Stimulated activated CD8-positive, alpha-beta memory T cell treated with anti-CD3 and anti-CD28 coated beads, Interleukin-15, amount 100 ng/mL, for 24 hours (primary cell): Measurements from ENCODE around the gene GPR75.
"Not testable (repeated sequence)": the region's sequence is repeated elsewhere in the genome, so short reads cannot be mapped to it uniquely, and the experiment has no call there.

Experiments used
- DNase-seq: peaks from one replicate; pipeline ENCODE4 v3.0.0-alpha.2; 2020; ENCODE audit warnings: low read depth

The GPR75 gene

GRCh38 chr2:53852532-53852931 lies 7.2 kb downstream of the GPR75 start:
- no peak for DNase-seq

GRCh38 chr2:53851052-53851757 lies 8.6 kb downstream of the GPR75 start:
- not testable (repeated sequence) for DNase-seq

GRCh38 chr2:53848062-53848461 lies 11.7 kb downstream of the GPR75 start:
- DNase-seq = no peak

- DNase-seq = no peak
These were observed 16.2 kb downstream of the GPR75 start for GRCh38 chr2:53843595-53843994.

- DNase-seq = no peak
These were observed 16.9 kb downstream of the GPR75 start for GRCh38 chr2:53842891-53843290.

GRCh38 chr2:53841651-53842050 lies 18.1 kb downstream of the GPR75 start:
- DNase-seq = not testable (repeated sequence)

- DNase-seq = no peak
These were observed 19.2 kb downstream of the GPR75 start for GRCh38 chr2:53840580-53840979.

- DNase-seq = not testable (repeated sequence)
These were observed 29.8 kb downstream of the GPR75 start for GRCh38 chr2:53829980-53830290.

GRCh38 chr2:53829273-53829979 lies 30.3 kb downstream of the GPR75 start:
- no peak for DNase-seq

GRCh38 chr2:53828331-53828730 lies 31.4 kb downstream of the GPR75 start:
- DNase-seq = no peak

GRCh38 chr2:53827398-53828175 lies 32.2 kb downstream of the GPR75 start:
- DNase-seq = no peak

GRCh38 chr2:53826587-53827397 lies 33.0 kb downstream of the GPR75 start:
- no peak for DNase-seq

GRCh38 chr2:53826030-53826410 lies 33.7 kb downstream of the GPR75 start:
- no peak for DNase-seq

- DNase-seq = not testable (repeated sequence)
These were observed 36.1 kb downstream of the GPR75 start for GRCh38 chr2:53823639-53824038.

- DNase-seq = no peak
These were observed 38.0 kb downstream of the GPR75 start for GRCh38 chr2:53821810-53822209.

- DNase-seq = no peak
These were observed 39.1 kb downstream of the GPR75 start for GRCh38 chr2:53820711-53821110.

GRCh38 chr2:53820048-53820447 lies 39.7 kb downstream of the GPR75 start:
- no peak for DNase-seq

- no peak for DNase-seq
These were observed 40.1 kb downstream of the GPR75 start for GRCh38 chr2:53819634-53820033.

GRCh38 chr2:53818854-53819435 lies 40.8 kb downstream of the GPR75 start:
- no peak for DNase-seq

- DNase-seq = no peak
These were observed 46.6 kb downstream of the GPR75 start for GRCh38 chr2:53813151-53813550.

- no peak for DNase-seq
These were observed 48.2 kb downstream of the GPR75 start for GRCh38 chr2:53811601-53812000.
